HepG2 (cell line): ENCODE data around the gene TRIM15. TPM values are rescaled to one million over a fixed set of nuclear protein-coding genes. Genes with fewer than 3 reads are reported as not detected.

Experiments used
- AKAP8 ChIP-seq: sonication (generic); formaldehyde crosslinking; IDR thresholded peaks from 2 replicates; pipeline ENCODE4 v1.5.1; 2020; ENCODE audit warnings: mild to moderate bottlenecking, missing genetic modification reagents
- GATA4 ChIP-seq: sonication (generic); IDR thresholded peaks from 2 replicates; pipeline ENCODE4 v1.6.1; 2016; ENCODE audit warnings: antibody characterized with exemption, low read depth, borderline replicate concordance
- HNRNPLL ChIP-seq: fragments of 200-400 bp; formaldehyde crosslinking; IDR thresholded peaks from 2 replicates; pipeline ENCODE4 v1.6.1; 2017; ENCODE audit warnings: mild to moderate bottlenecking, low read depth, low read length; ENCODE audit not compliant: poor library complexity, severe bottlenecking
- MBNL3 ChIP-seq: fragments of 250-450 bp; sonication (Bioruptor Pico); conservative IDR thresholded peaks from 2 replicates; pipeline ENCODE4 v1.8.0; 2022; ENCODE audit warnings: mild to moderate bottlenecking, inconsistent platforms
- RCOR2 ChIP-seq: IDR thresholded peaks from 2 replicates; pipeline ENCODE4 v1.6.1; 2016; ENCODE audit warnings: missing biosample characterization, missing genetic modification reagents
- RFX5 ChIP-seq: IDR thresholded peaks from 2 replicates; pipeline ENCODE4 v1.6.1; 2011; ENCODE audit warnings: low read depth, low read length, improper control_type of control experiment
- RXRA ChIP-seq: sonication (generic); formaldehyde crosslinking; IDR thresholded peaks from 2 replicates; pipeline ENCODE4 v1.5.1; 2020; ENCODE audit warnings: missing genetic modification reagents
- SP2 ChIP-seq: sonication (generic); formaldehyde crosslinking; IDR thresholded peaks from 2 replicates; pipeline ENCODE4 v1.5.1; 2020; ENCODE audit warnings: mild to moderate bottlenecking, missing genetic modification reagents
- ZNF12 ChIP-seq: sonication (generic); formaldehyde crosslinking; IDR thresholded peaks from 2 replicates; pipeline ENCODE4 v1.5.0; 2020; ENCODE audit warnings: missing genetic modification reagents
- ZNF282 ChIP-seq: fragments of 450-650 bp; IDR thresholded peaks from 2 replicates; pipeline ENCODE4 v1.6.1; 2018; ENCODE audit not compliant: partially characterized antibody
- ZNF766 ChIP-seq: sonication (generic); formaldehyde crosslinking; IDR thresholded peaks from 2 replicates; pipeline ENCODE4 v1.5.0; 2020; ENCODE audit warnings: missing genetic modification reagents, borderline replicate concordance
- ZNF839 ChIP-seq: sonication (generic); formaldehyde crosslinking; IDR thresholded peaks from 2 replicates; pipeline ENCODE4 v1.4.0; 2020; ENCODE audit warnings: missing genetic modification reagents, mild to moderate bottlenecking, borderline replicate concordance
- polyA plus RNA-seq, 8 experiments: library from polyadenylated mRNA; depleted of rRNA in 3 of 8; stranded (reverse) in 7 of 8; unstranded in 1 of 8; fragments of >200 nt; fragmentation: Illumina TruSeq in 4 of 8; extraction: Trizol in 4 of 8; gene quantifications; 2 replicates each; pipeline versions ENCODE4 v1.2.1 to v1.2.3, GENCODE V29; 2011 to 2016; ENCODE audit warnings: low read depth in 4 of 8, missing spikeins in 1 of 8, mixed read lengths in 1 of 8; ENCODE audit not compliant: insufficient read depth in 1 of 8
- total RNA-seq, 5 experiments: library from RNA; depleted of rRNA; stranded (reverse); fragments of >200 nt; fragmentation: Illumina TruSeq; extraction: Trizol; gene quantifications; 2 replicates each; pipeline ENCODE4 v1.2.3, GENCODE V29; 2016; ENCODE audit warnings: low read depth in 1 of 5
- TF ChIP-seq, protein P1 (sequence below): sonication (generic); formaldehyde crosslinking; IDR thresholded peaks from 2 replicates; pipeline ENCODE4 v1.9.0; 2021; ENCODE audit warnings: missing genetic modification reagents, mild to moderate bottlenecking, borderline replicate concordance
- TF ChIP-seq, protein P2 (sequence below): sonication (generic); formaldehyde crosslinking; IDR thresholded peaks from 2 replicates; pipeline ENCODE4 v1.8.0; 2022; ENCODE audit warnings: mild to moderate bottlenecking, missing genetic modification reagents, borderline replicate concordance
- TF ChIP-seq, protein P3 (sequence below): sonication (generic); formaldehyde crosslinking; conservative IDR thresholded peaks from 2 replicates; pipeline ENCODE4 v1.8.0; 2022; ENCODE audit warnings: mild to moderate bottlenecking, moderate library complexity, missing genetic modification reagents
- TF ChIP-seq, protein P4 (sequence below): IDR thresholded peaks from 2 replicates; pipeline ENCODE4 v1.4.0; 2020; ENCODE audit warnings: mild to moderate bottlenecking, missing genetic modification reagents
- TF ChIP-seq, protein P5 (sequence below): sonication (generic); formaldehyde crosslinking; IDR thresholded peaks from 2 replicates; pipeline ENCODE4 v1.8.0; 2022; ENCODE audit warnings: missing genetic modification reagents, mild to moderate bottlenecking, moderate library complexity, borderline replicate concordance

TRIM15 gene
- total and polyA plus RNA-seq, 2 of the 13 experiments (the other 11 are each of a cell fraction or from before 2014, with no cell fraction given) = 35.1 to 38.2 TPM

DNA sequence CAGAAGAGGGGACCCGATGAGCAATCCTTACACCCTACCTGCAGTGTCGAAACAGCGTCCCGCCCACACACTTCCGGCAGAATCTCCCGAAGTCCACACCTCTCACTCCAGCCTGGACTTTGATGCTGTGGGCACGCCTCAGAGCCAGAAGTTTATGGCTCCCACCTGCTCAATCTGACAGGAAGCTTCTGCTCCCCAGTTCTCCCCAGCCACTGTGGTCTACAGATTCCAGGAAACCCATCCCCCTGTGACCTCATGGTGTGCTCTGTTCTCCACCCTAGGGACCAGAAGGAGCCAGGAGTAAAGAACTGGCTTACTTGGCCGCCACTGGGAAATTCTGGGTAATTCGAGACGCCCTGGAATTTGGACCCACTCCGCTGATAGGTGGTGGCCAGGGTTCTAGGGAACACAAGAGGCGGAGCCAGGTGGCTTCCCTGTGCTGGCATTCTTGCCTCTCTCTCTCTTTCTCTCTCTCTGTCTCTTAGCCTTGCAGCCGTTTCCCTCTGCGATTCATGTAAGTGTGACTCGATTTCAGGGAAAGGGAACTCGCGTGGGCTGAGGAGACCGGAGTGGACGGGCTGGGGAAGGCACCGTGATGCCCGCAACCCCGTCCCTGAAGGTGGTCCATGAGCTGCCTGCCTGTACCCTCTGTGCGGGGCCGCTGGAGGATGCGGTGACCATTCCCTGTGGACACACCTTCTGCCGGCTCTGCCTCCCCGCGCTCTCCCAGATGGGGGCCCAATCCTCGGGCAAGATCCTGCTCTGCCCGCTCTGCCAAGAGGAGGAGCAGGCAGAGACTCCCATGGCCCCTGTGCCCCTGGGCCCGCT, at the start of gene TRIM15 (continued):
- TF ChIP-seq, protein P1, sequence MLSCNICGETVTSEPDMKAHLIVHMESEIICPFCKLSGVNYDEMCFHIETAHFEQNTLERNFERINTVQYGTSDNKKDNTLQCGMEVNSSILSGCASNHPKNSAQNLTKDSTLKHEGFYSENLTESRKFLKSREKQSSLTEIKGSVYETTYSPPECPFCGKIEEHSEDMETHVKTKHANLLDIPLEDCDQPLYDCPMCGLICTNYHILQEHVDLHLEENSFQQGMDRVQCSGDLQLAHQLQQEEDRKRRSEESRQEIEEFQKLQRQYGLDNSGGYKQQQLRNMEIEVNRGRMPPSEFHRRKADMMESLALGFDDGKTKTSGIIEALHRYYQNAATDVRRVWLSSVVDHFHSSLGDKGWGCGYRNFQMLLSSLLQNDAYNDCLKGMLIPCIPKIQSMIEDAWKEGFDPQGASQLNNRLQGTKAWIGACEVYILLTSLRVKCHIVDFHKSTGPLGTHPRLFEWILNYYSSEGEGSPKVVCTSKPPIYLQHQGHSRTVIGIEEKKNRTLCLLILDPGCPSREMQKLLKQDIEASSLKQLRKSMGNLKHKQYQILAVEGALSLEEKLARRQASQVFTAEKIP (CRISPR knock-in tag) = no peak
- TF ChIP-seq RCOR2 (CRISPR knock-in tag) (peak; percentile 66), AKAP8 (CRISPR knock-in tag) (peak; percentile 40; the same call in 1 of the 2 replicates), ZNF839 (CRISPR knock-in tag) (0 out of 2 replicates have a peak, but pooled peaks have one; percentile 36), HNRNPLL (peak; percentile 32), ZNF766 (CRISPR knock-in tag) (peak; percentile 4; the same call in 1 of the 2 replicates), ZNF12 (peak; percentile 37; the same call in 1 of the 2 replicates), RXRA (CRISPR knock-in tag) (no peak; the same call in 1 of the 2 replicates), MBNL3 (CRISPR knock-in tag) (no peak), SP2 (peak; percentile 59; the same call in 1 of the 2 replicates), ZNF282 (no peak), RFX5 (no peak), GATA4 (0 out of 2 replicates have a peak, but pooled peaks have one; percentile 77)
- TF ChIP-seq, protein P2, sequence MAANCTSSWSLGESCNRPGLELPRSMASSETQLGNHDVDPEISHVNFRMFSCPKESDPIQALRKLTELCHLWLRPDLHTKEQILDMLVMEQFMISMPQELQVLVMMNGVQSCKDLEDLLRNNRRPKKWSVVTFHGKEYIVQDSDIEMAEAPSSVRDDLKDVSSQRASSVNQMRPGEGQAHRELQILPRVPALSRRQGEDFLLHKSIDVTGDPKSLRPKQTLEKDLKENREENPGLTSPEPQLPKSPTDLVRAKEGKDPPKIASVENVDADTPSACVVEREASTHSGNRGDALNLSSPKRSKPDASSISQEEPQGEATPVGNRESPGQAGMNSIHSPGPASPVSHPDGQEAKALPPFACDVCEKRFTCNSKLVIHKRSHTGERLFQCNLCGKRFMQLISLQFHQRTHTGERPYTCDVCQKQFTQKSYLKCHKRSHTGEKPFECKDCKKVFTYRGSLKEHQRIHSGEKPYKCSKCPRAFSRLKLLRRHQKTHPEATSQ = no peak
- TF ChIP-seq, protein P3, sequence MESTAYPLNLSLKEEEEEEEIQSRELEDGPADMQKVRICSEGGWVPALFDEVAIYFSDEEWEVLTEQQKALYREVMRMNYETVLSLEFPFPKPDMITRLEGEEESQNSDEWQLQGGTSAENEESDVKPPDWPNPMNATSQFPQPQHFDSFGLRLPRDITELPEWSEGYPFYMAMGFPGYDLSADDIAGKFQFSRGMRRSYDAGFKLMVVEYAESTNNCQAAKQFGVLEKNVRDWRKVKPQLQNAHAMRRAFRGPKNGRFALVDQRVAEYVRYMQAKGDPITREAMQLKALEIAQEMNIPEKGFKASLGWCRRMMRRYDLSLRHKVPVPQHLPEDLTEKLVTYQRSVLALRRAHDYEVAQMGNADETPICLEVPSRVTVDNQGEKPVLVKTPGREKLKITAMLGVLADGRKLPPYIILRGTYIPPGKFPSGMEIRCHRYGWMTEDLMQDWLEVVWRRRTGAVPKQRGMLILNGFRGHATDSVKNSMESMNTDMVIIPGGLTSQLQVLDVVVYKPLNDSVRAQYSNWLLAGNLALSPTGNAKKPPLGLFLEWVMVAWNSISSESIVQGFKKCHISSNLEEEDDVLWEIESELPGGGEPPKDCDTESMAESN (CRISPR knock-in tag) = peak; percentile 57; the same call in 1 of the 2 replicates
- TF ChIP-seq, protein P4, sequence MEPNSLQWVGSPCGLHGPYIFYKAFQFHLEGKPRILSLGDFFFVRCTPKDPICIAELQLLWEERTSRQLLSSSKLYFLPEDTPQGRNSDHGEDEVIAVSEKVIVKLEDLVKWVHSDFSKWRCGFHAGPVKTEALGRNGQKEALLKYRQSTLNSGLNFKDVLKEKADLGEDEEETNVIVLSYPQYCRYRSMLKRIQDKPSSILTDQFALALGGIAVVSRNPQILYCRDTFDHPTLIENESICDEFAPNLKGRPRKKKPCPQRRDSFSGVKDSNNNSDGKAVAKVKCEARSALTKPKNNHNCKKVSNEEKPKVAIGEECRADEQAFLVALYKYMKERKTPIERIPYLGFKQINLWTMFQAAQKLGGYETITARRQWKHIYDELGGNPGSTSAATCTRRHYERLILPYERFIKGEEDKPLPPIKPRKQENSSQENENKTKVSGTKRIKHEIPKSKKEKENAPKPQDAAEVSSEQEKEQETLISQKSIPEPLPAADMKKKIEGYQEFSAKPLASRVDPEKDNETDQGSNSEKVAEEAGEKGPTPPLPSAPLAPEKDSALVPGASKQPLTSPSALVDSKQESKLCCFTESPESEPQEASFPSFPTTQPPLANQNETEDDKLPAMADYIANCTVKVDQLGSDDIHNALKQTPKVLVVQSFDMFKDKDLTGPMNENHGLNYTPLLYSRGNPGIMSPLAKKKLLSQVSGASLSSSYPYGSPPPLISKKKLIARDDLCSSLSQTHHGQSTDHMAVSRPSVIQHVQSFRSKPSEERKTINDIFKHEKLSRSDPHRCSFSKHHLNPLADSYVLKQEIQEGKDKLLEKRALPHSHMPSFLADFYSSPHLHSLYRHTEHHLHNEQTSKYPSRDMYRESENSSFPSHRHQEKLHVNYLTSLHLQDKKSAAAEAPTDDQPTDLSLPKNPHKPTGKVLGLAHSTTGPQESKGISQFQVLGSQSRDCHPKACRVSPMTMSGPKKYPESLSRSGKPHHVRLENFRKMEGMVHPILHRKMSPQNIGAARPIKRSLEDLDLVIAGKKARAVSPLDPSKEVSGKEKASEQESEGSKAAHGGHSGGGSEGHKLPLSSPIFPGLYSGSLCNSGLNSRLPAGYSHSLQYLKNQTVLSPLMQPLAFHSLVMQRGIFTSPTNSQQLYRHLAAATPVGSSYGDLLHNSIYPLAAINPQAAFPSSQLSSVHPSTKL (CRISPR knock-in tag) = peak; percentile 79
- TF ChIP-seq, protein P5, sequence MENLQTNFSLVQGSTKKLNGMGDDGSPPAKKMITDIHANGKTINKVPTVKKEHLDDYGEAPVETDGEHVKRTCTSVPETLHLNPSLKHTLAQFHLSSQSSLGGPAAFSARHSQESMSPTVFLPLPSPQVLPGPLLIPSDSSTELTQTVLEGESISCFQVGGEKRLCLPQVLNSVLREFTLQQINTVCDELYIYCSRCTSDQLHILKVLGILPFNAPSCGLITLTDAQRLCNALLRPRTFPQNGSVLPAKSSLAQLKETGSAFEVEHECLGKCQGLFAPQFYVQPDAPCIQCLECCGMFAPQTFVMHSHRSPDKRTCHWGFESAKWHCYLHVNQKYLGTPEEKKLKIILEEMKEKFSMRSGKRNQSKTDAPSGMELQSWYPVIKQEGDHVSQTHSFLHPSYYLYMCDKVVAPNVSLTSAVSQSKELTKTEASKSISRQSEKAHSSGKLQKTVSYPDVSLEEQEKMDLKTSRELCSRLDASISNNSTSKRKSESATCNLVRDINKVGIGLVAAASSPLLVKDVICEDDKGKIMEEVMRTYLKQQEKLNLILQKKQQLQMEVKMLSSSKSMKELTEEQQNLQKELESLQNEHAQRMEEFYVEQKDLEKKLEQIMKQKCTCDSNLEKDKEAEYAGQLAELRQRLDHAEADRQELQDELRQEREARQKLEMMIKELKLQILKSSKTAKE (CRISPR knock-in tag) = peak; percentile 37; the same call in 1 of the 2 replicates
